GM04504 (cell line): ENCODE data around the gene VCP.

ENCODE experiments used
- DNase-seq: peaks from one replicate; pipeline ENCODE4 v3.0.0-alpha.2; 2012; ENCODE audit warnings: low read depth

Gene VCP

DNA sequence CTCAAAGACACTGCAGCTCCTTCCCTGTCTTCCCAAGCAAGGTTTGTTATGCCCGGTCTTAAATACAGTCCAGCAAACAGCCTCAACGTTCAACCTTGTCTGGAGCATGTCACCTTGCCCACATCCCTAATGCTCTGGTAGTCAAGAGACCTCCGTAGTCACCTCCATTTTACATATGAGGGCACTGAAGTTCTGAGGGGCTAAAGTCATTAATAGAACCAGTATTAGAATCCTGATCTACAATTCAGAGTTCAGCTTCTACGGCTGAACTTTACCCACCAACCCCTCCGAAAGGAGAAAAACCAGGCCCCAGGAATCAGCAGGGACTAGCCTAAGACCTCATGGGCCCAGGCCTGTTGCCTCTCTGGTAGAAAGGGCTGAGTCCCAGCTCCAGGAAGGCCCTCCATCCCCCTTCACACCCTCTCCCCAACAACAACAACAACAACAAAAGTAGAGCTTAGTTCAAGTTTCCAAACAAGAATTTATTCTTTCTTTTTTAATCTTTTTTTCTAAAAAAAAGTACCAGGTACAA, 31.3 kb upstream of the VCP start:
- DNase-seq: no peak

DNA sequence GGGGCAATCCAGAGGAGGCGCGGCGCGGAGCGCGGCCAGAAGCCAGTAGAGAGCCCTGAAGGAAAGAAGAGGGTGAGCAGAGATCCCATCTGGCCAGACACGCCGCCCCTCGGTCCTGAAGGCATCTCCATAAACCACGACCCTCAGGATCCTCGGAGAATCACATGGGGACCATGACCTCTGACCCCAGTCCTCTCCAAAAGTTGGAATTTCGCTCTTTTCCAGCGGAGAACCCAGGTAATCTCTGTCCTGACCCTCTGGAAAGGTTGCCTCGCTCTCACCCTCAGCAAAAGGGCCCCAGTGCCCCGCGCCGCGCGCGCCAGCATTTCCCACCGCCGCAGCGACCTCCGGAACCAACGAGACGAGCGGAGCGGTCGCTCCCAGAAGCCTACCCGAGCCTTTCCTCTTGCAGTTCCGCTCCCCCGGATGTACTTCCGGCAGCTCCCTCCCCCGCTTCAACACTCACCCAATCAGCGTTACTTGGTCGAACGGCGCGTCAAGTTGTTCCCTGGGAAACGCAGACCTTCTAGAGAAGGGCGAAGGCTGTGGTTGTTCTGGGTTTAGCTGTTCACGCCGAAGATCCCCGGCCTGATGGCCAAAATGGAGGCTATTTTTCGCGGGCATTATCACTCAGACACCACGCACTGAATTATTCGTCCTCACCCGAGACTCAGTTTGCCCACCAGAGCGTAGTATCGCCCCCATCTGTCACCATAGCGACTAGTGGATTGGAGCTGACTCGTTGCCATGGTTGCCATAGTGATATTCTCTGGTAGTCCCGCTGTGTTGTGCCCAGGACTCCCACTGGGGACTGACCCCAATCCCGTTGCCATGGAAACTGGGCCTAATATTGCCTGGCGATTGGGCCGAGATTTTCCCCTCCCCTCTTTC, 30.6 kb upstream of the VCP start, which contains the start of gene STOML2:
STOML2 (minus strand) TSS at position 363 of the 891 bp plus-strand sequence; CDS start at position 326, 37 bp downstream.
- peak; percentile 92 for DNase-seq

DNA sequence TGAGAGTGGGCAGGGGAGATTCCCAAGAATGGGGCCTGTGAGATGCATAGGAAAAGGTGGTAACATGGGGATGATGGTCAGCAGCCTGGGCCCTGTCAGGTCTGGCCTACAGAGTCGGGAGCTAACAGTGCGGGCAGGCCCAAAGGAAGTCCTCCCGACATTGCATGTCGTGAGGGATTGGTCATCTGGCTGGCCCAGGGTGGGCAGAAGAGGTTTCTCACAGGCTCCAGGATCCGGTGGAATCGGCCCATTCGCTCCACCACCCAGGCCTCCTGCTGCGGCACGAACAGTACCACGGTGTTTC, 30.0 kb upstream of the VCP start:
- DNase-seq: no peak

DNA sequence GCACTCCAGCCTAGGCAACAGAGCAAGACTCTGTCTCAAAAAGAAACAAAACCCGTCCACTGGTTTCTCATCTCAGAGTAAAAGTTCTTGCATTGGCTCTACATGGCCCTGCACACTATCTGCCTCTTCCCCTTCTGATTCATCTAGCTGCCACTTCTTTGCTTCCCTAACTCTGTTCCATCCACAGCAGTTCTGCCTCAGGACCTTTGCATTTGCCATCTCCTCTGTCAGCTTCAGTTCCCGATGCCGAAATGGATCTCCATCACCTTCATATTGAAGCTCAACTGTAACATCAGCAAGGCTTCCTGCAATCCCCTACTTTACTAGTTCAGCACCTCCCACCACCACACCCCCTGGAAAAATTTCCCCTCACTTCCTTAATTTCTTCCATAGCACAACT, 25.1 kb upstream of the VCP start:
- no peak for DNase-seq

DNA sequence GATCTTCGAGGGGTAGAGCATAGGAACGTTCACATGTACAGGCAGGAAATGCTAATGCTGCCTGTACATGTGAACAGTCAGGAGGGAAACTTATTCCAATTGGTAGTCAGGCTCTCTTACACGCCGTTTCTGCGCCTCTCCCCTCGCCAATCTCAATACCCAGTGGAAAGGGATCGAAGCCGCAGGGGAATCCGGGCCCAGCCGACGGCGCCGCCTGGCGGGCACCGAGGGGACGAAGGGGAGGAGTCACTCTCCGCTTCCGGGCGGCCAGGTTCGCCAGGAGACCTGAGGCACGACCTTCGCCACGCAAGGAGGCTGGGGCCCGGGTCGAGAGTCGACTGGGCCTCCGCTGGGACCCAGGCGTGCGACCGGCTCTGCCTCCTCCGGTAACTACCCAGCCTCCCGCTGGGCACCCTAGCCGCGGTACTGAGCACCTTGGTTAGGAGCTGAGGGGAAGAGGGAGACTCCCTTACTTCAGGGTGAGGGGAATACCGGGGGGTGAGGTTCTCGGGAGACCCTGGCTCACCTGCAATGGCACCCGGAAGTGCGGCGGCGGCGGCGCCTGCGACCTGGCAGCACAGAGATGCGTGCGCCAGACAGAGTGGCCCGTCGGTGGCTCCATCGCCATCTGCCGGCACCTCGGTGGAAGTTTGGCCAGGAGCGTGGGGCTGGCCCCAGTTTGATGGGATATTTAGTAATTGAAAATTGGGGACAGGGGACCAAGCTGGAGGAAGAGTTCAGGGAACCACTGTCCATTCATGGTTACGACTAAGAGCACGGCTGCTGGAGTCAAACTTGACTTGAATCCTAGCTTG, 23.8 kb upstream of the VCP start, which contains the start of gene PIGO:
PIGO (minus strand) TSS at position 557 of the 815 bp plus-strand sequence. CDS start 1,026 bp downstream, outside the sequence.
- DNase-seq: no peak

DNA sequence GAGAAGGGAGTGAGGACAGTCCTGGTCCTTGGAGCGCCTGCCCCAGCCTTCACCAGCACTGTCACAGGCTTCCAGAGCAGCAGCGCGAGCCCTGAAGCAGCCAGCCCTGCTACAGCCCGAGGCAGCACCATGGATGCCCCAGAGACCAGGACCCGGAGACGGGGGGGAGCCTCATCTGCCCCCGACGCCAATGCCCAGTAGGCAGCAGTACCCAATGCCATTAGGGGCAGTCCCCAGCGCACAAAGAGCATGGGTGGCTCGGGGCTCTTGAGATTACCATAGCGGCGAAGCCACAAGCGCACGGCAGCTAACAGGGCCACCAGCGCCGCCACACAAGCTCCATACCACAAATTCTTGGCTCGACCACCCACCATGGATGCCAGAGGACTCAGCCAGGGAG, 19.1 kb upstream of the VCP start:
- DNase-seq: no peak

DNA sequence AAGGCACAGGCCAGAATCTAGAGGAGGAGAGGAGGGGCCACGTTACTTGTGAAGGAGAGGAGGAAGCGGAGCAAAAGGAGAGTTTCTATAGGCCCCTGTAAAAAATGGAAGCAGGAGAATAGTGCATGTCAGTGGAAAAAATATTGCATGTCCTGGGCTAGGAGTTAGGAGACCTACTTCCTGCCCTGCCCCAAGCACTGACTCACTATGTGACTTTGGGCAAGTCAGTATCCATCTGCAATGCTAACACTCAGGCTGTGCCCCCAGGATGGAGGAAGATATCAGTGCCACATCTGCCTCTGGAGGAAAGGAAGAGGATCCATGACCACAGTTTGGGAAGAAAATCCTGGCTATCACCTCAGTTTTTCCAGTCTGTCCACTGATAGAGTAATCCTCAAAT, 17.0 kb upstream of the VCP start:
- no peak for DNase-seq

DNA sequence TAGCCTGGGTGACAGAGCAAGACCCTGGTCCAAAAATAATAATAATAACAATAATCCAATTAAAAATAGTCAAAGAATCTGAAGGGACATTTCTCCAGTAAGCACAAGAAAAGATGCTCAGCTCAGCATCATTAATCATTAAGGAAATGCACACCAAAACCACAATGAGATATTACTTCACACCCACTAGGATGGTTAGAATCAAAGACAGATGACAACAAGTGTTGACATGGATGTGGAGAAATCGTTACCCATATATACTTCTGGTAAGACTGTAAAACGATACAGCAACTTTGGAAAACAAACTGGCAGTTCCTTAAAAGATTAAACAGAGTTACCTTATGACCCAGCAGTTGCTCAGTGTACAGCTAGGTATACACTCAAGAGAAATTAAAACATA, 12.7 kb upstream of the VCP start:
- DNase-seq: no peak

DNA sequence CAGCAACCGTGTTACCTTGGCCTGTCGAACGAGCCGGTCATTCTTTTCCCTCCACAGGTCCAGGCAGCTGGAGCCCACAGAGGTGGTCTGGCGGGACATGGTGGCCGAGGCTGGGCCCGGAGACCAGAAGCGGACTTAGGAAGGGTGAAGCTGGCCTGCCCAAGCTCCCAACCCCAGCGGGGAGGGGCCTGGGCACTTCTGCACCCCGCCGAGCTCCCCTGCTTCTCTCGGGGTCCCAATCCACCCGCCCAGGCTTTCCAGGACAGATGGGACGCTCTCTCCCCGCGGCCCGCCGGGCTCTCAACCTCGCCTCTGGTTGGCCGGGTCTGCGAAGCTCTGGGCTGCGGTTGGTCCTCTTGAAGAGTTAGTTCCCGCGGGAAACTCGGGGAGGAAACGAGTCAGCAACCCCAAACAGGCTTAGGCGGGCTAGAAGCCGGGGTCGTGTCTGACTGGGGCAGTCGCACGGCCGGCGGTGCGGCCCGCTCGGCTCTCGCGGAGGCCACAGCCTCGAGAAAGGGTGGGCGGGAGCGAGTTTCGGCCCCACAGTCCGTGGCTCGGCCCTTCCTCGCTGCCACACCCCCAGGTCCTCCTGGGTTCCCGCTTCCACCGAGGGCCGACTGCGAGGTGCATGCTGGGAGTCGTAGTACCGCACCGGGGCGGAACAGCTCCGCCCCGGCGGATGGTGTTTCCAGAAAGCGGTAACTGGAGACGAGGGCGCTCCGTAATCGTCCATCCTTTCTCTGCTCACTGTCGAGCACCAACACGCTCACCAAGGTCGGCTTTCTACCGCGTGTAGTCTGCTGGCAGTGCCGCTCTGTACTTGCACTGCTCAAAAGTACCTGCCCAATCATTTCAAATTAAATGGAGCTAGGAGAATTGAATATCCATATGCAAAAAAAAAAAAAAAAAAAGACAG, 7.3 kb upstream of the VCP start, which contains the start of gene FANCG:
FANCG (minus strand) TSS at position 517 of the 916 bp plus-strand sequence; CDS start at position 99, 418 bp downstream.
- DNase-seq: peak; percentile 84

DNA sequence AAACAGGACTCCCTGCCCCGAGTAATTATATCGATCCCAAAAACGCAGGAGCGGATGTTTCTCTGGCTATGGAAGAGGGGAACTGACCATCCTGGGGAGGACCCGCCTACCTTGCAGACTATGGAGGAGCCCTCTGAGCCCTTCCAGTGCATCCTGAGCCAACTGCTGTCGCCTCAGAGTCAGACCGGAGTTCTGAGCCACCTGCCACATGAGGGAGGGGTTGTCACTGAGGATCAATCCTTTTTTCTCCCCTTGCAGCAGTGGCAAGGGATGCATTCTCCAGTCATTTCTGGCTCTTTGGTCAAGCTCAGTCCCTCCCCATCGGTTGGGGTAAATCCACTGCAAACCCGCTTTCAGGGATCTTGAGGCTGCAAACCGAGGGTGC, 6.6 kb upstream of the VCP start:
- no peak for DNase-seq

DNA sequence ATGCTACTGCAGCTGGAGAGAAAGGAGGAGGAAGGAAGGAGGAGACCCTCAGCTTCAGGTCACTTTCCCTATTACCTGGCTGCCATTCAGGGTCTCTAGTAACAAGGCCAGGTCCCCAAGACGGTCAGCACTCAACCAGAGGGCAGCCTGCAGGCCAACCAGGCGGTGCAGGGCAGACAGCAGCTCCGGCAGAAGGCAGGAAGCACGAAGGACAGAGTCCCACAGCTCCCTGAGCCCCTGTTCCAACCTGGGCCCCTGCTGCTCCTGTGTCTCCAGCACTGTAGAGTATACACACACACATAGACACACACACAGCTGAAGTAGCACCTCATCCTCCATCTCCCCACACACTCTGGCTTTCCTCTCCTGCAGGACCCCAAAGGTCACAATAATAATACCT, 5.6 kb upstream of the VCP start:
- no peak for DNase-seq

DNA sequence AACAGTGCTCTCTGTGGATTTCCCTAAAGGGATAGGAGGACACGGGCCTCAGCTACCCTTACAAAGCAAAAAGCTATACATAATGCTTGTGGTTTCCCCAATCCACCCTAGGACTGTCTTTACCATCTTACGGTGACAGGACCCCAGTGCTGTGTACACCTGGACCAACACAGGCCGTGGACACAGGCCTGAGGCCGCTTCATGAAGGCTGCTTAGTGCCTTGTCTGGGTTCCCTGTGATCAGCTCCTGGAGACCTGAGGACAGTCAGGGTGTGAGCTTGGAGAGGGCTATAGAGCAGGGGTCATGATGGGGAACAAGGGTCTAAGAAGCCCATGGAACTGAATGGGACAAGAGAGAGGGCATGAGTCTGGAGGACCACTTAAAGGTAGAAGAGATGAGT, 4.4 kb upstream of the VCP start:
- DNase-seq: no peak

DNA sequence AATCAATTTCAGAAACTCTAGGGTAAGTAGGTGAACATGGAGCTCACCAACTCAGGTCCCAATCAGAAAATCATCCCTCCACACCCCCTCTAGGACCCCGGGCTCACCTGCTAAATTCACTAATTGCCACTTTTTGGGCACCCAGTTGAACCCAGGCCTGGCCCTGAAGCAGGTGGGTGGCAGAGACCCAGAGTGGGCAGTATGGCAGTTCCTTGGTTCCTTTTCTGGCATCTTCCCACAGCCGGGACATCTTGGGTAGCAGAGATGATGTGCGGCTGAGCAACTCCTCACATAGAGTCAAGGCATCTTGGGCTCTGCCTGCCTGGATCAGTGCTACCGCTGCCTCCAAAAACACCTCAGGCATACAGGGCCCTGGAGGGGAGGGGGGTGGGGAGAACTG, 2.9 kb upstream of the VCP start:
- no peak for DNase-seq

DNA sequence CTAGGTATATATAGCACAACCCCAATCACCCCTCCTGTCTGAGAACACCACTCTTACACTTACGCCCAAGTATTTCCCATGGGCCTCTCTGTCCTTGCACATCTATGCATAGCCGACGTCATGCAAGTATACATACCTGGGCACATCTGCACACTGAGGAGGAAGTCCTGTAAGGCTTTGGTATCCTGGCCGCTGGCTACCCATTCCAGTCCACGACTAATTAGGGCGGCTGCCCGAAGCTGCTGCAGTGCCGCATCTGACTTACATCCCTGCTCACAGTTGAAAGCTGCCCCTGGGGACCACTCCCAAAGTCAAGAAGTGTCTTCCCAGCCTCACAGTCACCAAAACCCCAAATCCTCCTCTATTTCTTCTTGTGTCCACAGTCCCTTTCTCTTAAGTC, 2.4 kb upstream of the VCP start:
- DNase-seq: no peak

DNA sequence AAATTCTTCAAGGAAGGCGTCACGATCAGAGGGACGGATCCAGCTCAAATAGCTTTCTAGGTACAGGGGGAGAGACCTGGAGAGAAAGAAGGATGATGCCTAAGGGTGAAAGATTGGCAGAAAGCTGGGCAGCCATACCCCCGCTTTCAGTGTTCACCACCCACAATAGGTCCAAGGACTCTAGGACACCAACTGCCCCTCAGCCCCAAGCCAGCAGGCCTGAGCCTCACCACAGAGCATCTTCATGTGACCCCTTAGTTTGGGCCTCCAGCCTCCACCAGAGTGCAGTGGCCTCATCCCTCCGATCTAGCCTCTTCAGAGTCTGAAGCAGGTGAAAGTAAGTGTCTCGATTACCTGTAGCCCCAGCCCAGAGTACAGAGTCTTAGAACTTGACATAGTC, 1.7 kb upstream of the VCP start:
- no peak for DNase-seq

DNA sequence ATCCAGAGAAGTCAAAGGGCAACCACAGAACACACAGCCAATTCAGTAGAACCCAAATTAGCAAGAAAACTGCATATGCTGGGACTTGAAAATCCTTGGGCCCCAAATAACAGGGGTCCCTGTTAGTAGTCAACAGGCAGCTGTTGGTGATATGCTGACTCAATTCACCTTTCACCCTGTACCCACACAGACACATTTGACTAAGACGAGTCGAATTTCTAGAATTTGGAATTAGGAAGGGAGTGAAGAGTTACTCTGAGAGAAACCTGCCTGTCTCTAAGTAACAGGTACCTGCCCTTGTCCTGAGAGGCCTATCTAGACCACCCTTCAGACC, 821 bp upstream of the VCP start:
- DNase-seq: no peak

DNA sequence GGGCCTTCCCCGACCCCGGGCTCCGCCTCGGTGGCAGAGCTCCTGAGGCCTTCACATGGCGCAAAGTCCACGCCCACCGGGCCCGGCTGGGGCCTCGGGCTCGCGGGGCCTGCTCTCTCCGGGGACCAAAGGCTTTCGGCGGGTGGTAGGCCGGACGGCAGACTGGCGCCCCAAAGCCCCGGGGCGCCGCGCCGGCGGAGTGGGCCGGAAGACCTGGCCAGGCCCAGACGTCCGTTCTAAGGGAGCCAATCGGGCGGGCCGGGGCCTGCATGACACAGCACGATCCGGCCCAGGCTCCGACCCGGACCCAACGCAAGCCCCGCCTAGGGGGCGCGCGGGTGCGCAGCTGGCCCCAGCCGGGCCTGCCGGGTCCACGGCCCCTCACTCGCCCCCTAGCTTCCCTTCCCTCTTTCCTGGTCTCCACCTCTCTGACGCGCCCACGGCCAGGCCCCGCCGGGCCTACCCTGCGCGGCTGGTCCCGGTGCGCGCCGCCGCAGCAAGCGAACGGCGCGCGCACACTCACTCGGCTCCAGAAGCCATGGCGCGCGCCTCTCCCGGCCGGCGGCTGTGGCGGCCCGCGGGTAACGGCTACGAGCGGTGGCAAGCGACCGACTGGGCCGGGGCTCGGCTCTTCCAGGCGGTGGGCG, 488 bp downstream of the VCP start:
- DNase-seq: peak; percentile 61

DNA sequence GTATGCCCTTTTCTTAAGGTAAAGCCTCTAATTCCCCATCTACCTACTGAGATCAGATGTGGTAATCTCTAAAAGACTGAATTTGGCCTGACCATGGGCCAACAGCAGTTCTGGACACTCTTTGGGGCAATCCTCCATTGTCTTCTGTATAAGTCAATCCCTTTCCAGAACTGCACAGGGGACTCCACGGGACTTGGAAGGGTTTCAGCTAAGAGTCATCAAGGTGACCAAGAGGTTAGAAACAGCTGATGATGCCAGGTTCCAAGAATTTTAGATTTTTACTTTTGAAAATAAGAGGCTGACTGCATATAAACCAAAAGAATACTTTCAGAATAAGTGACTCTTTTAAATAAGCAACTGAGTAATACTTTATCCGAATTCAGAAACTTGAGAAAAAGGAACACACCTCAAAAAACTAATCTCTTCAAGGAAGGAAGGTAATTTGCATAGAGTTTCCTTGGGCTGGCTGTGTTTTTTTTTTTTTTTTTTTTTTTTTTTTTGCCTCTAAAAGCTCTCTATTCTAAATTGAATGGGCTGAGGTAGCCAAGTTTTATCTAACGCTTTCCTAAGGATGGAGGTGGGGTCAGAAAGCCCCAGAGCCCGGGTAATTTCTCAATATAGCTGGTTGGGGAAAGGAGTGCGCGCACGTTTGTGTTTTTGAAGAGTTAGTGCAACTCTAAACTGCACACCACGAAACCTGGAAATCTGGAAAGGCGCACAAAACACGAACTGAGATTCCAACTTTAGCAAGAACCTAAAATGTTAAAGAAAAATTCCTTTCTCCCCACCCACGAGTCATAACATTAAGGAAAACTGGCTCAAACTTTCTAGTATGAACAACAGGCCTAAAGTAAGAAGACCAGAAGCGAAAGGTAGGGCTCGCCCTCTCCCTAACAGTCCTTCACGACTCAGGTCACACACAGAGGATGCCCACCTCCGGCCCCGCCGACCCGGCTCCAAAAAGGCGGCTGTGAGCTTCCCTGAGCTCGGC, 1.3 kb downstream of the VCP start:
- no peak for DNase-seq

DNA sequence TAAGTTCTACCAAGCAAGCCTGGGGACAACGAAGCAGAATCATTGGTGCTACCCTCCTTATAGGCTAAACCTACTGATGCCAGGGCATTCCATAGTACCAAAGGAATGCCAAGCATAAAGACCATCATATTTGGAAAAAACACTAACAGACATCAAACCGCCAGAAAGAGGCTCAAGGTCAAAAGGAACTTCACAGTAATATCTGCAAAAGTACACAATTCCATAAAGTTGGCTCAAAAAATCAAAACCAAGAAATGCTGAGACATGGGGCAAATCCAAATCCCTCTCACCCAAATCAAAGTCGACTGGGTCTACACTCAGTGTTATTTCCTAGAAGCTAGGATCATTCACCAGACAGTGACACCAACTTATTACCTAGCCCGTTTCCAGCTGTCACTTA, 3.4 kb downstream of the VCP start:
- no peak for DNase-seq

DNA sequence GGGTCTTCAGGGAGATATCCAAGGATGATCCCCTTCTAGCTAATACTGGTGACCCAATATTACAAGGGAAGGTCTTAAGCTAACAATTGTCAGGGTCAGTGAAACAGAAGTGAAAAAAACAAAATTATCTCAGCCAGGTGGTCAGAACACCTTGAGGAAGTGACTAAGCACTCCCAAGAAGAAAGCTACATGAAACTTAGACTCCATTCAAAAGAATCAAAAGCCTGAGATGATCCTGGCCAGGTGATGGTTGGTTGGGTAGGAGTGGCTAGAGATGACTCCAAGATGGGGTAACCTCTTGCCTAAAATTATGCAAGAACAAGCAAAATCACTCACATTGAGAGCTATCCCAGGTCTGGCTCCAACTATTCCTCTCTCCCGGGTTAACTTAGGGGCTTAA, 5.4 kb downstream of the VCP start:
- no peak for DNase-seq
